HG02571 (cell line): ENCODE measurements around the gene CPEB4.

Experiments used
- ATAC-seq: cut with Tn5 transposase; IDR thresholded peaks from one replicate; pipeline ENCODE4 v1.9.1; 2021; ENCODE audit warnings: mild to moderate bottlenecking, moderate library complexity; ENCODE audit not compliant: unreplicated experiment

Gene CPEB4

DNA sequence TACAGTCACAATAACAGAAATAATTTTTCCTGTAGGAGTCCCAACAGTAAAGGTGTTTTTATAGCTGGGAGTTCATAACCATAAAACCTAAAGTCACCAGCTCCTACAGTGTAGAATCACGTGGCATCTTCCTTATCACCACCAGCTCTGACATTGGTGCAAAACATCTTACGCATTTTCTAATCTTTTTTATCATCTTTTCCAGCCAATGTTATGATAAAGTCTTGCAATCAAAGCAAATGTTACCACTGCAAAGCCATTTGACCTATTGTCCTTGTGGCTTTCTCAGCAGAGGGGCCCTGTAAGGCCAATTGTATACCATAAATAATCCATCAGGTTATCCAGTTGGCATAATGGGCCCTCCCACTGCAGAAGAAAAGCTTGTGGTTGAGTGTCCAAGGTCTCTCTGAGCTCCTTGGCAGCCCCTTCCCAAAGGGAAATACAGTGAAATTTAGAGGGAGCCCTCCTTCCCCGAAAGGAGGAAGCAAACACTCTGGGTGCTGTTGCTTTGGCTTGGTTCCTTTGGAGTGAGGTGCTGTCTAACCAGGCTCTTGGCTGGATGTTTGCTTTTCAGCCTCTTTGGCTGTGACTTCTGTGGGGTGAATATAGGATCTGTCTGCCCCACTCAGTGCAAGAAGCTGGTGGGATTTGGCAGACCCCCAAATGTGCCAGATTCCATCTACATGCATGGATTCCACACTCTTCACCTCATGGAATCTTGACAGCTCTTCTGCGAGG is 29.3 kb upstream of the CPEB4 start:
- ATAC-seq = no peak

DNA sequence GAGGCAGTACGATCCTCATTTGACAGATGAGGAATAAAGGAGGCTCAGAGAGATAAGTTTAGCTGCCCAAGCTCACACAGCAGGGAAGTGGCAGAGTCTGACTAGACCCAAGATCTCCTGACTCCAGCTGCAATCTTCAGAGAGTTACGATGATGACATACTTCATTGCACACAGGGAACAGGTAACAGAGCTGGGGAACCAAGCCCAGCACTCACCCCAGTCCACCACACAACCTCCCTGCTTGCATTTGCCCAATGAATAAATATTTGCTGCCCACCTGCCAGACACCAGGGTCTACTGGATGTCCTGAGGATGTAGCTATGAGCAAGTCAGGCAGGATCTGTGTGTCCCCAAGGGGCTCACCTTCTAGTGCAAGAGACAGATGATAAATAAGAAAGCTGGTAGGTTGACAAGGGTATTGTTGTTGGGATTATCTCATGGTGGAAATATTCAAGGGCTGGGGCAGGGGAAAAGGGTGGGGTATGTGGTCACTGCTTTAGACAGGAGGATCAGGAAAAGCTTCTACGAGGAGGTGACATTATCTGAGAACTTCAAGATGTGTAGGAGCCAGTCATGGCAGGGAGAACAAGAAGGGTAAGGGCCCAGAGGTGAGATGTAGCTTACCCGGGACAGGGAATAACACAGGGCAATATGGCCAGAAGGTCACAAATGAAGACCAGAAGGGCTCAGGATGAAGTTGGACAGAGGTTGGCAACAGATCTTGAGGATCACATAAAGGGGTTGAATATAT is 28.6 kb upstream of the CPEB4 start:
- no peak for ATAC-seq

DNA sequence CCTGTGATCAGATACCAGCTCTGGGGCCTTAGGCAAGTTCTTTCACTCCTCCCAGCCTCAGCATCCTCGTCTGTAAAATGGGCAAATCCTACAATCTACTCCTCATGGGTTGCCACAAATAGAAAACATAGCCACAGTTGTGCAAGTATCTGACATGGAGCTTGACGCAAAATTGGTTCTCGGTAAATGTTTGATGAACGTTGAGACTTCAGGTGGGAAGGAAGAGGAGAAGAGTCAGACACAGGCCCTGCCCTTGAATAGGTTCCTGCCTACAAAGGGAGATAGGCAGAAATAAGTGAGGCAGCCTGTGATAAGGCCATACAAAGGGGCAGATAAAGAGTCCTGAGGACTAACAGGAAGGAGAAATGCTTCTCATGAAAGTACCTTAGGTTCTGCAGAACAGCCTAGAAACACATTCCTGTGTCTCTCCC is 26.1 kb upstream of the CPEB4 start:
- ATAC-seq = no peak

DNA sequence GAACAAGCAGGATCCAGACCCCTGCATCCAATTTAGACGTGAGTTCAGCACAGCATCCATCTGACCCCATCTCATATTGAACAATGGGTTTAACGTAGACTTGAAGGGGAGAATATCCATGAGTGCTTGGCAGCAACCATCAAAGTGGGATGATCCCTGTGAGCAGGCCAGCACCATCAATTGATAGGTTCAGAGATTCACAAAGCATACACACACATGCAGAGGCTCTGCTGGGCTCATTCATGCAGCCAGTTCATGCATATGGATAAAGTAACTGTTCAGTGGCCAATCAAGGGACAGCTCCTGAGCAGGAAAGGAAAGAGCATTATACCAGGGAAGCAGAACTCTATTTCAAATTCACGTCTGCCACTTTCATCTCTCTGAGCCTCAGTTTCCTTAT is 24.8 kb upstream of the CPEB4 start:
- ATAC-seq = no peak

DNA sequence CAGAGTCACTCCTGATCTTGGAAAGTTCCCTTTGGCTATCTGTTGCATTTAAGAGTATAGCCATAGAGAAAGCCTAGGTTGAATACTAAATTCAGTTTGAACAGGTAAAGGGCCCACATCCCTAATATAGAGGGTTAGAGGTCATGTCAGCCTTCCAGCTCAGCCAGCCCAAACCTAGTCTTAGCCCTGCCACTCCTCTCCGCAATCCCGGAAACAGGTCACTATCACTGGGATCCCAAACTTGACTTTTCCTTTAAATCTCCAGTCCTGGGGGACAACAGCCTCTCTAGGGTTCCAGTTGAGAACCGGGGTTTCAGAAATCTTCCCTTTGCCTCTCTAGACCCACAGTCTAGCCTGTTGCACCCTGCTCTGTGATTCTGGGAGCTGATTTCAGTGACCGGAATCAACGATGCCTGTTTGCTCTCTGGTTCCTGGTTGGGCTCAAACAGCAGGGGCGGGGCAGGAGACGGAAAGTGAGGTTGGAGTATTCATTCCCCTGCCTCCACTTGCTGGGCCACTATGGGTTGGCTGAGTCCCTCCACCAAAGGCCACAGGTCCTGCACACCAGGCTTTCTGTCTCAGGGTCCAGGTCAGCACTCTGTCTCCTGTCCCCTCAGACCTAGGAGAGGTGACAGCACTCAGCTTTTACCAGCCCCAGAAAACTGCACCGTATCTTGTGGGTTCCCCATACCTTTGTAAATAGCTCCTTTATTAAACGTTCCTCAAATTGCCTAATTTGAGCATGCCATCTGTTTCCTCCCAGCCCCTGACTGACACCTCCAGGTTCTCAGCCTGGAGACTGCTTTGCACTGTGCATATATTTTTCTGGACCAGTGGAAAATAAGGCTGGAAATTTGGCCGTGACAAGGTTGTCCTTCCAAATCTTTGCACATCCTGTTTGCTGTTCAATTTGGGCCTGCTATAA is 23.8 kb upstream of the CPEB4 start:
- no peak for ATAC-seq

DNA sequence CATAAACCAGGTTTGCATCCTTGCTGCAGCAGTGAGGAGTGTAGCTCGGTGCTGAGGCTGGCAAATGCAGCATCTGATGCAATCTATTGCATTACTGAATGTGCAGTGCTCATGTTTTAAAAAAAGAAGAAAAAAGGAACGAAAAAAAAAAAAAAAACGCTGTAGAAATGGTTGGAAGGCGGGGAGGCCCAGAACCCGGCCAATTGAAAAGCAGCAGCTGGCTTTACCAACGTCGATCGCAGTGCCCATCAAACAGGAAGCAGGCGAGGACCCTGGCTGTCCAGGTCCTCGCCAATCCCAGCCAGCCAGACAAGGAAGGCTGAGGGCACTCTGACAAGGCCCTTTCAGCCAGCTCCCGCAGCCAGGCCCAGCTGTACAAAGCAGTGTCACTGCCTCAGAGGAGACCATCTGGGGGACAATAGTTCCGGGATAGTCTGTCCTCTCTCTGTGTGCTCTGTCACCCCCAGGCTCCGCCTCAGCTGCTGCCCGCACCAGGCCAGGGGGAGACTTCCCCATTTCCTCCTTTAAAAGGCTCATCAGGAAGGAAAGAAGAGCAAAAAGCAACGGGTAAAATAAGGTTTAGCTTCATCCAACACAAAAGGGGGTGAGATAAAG is 21.8 kb upstream of the CPEB4 start:
- ATAC-seq = no peak

DNA sequence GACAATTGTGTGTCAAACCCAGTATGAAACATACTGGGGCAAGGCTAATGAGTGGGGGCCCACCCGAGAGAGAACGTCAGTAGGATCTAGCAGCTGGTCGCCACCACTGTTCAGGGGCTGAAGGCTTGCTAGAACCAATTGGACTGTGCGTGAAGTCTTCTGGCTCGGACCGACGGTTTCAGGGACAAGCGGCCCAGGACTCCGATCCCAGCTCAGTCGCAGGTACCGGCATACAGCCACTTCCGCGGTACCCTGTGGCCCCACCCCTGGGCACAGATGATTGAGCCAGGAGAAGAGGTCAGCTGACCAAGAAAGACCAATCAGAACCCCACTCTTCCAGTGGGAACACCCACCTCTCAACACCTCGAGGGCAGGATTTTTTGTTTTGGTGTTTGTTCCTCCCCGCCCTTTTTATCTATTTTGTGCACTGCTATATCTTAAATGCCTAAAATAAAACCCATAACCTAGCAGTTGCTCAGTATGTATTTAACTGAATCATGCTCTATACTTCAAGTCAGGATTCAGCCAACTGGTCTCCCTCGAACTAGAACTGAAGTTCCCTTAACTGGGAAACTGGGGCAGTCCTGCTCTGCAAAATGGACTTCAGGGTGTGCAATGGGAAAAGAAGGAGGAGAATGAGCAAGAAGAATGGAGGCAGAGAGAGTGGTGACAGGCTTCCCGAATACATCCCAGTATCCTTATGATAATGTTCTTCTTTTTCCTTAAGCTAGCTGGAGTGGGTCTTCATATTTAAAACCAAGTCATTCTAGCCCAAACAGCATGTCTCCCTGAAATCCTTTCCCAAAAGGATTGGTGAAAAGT is 21.1 kb upstream of the CPEB4 start:
- ATAC-seq = no peak

DNA sequence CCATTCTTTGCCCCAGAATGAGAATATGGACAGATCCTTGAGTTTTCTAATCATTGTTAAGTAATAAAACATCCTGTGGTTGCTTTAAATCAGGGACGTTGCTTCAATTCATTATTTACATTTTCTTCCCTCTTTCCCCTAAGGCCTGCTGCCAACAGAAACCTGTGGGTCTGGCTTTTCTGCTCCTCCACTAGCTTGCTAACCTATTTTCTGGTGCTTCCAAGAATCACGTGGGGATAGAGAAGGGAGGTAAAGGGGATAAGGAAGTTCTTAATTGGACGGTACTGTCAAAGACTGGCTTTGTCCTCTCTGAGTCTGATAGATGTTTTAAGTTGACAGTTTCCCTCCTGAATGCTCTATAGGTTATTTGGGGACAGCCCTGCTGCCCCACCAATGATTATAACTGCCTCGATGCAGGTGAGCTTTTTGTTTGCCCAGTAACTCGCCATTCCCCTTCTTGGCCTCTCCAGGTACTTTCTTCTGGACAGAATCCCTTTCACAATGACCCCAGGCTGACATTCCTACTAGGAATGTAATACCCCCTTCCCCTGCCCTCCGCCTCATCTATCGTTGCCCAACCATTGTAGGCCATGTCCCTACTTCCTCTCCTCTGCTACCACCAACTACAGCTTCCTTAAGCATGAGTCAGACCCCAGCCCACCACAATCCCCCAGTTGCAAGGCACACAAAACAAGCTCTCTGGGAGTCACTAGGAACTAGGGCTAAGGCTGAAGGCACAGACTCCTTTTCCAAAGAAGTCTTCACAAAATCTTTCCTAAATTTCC is 19.9 kb upstream of the CPEB4 start:
- ATAC-seq = no peak

DNA sequence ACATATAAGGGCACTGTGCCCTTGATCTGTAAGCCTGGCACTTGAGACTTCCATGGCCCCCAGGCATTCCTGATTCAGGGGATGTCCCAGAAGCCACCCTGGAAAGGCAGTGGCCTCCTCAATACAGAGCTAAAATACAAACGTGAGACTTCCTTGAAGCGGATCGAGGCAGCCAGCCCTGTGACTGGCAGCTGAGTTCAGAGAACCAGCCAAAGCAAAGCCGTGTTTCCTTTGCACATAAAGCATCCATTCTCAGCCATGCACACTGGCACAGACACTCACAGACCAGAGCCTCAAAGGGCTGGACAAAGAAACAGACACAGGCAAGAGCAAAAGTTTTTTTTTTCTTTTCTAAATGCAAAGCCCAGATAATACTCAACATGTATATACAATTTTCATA is 18.8 kb upstream of the CPEB4 start:
- ATAC-seq = no peak

DNA sequence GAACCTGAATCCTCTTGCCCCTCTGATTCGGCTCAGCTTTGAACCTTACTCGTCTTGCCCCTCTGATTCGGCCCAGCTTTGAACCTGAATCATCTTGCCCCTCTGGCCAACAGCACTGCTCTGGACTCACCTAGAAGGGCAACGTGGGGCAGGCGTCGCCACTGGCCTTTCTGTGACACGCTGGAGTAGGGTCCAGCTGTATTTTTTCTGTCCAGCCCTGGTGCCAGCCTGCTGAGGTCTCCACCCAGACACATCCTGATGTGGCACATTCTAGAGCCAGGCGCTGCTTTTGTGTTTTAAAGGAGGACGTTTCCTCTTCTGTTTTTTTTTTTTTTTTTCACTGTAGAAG is 15.2 kb upstream of the CPEB4 start:
- ATAC-seq = no peak

DNA sequence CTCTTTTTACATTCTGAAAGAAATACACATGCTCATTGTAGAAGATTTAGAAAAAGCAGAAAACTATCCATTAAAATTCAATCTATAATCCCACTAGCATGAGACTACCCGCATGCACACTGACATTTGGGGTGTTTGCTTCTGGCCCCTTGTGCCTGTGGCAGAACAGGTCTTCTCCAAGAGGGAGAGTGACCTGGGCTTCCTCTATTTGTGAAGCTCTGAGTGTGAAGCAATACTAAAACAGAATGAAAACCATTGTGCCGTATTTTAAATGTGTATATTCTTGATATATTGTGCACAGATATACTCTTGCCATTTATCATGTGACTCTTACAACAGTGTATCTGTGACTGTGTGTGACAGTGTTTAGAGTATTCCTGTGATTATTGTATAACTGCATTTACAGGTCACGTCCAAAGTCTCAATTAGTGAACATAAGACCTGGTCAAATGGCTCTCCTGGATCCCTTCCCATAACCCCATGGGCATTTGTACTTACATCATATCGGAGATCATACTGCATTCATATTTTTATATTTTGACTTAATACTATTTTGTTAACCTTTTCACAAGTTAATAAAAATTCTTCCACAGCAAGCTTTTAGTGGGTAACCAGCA is 14.7 kb upstream of the CPEB4 start:
- no peak for ATAC-seq

DNA sequence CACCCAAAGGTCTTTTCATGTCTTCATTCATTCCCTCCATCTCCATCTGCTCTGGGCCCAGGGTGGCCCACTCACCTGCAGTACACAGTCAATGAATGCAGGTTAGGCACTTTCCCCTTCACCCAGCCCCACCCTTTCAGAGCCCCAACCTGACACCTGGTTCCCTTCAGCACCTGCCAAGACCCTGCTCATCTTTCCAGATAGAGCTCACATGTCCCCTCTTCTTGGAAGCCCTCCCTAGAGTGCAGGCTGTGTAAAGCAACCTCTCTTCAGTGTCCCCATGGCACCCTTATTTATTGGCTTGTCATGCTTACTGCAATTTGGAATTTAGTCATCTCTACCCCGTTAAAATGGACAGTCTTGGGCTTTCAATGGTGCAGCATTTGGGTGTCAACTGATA is 13.0 kb upstream of the CPEB4 start:
- ATAC-seq = no peak

DNA sequence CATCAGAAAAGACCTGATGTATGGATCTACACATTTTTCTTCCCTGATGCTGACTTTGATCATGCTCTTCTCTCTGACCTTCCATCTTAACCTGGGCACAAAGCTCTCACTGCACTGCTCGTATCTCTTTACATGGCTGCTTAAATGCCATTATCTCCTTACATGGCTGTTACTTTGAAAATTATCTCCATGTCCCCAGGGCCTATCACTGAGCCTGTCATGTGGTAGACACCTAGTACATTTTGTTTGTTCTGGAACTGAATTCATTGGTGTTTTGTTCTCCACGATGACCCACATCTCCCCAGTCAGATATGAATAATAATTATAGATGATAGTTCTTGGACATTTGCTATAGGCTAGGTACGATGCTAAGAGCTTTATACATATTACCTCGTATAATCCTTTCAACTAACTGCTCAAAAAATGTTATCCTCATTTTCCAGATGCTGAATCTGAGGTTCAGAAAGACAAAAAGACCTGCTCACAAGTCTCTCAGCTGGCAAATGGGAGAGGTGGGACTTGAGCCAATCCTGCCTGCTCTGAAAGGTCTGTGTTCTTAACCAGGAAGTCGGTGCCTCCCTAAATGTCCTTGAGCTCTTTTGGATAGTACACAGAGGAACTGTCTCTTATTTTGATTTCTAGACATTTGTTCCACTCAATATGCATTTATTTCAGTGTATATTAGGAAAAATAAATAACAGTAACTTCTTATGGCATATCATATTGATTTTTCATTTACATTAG is 9.8 kb upstream of the CPEB4 start:
- no peak for ATAC-seq

DNA sequence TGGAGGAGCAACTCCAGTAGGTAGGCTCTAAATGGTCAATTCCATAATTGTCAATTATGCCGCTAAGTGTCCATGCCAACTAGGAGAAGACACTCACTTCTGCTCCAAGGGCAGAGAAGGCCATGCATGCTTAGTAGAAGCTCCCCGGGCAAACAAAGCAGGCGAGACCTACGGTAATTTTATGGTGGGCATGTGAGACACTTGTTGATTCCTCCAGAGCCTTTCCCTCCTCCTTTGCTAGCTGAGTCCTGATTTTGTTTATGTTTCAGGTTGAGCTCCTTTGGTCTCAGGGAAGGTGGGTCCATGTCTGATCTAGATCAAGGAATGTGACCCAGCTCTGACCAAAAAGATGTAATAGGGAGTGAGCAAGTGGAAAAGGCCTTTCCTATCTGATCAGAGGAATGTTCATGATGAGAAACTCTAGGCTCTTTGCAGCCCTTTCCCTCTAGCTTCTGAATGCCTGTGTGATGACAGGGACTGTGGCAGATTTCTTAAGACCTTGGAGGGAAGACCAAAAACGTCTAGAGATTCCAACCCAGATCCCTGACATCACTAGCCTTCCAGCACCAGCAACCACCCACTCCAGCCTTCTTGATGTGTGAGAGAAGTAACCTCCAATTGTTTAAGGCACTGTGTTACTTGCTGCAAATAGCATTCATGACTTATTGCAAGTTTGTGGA is 7.7 kb upstream of the CPEB4 start:
- ATAC-seq = no peak

DNA sequence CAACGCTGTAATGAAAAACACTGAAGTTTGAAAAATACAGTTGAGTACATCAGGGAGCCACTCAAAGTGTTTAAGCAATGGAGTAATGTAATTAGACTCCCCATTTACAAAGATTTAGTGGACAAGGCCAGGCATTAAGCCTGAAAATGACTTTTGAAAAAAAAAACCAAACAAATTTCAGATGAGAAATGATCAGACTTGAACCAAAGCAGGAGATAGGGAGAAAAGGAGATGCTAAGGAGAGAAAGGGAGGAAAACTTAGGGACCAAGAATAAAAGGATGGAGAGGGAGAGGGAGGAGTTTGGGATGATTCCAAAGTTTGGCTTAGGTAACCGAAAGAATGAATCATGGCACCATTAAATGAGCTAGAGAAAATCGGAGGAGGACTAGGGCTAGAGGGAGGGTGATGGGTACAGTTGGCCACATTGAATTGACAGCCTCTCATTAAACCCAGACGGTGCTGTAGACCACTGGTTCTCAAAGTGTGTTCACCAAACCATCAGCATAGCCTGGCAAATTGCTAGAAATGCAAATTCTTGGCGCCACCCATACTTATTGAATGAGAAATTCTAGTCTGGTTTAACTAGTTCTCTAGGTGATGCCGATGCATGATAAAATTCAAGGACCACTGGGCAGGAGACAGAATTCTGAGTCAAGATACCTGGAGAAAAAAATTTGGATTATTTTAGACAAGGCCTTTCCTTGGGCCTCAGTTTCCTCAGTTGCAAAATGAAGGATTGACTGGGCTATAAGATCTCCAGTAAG is 6.2 kb upstream of the CPEB4 start:
- ATAC-seq = no peak

DNA sequence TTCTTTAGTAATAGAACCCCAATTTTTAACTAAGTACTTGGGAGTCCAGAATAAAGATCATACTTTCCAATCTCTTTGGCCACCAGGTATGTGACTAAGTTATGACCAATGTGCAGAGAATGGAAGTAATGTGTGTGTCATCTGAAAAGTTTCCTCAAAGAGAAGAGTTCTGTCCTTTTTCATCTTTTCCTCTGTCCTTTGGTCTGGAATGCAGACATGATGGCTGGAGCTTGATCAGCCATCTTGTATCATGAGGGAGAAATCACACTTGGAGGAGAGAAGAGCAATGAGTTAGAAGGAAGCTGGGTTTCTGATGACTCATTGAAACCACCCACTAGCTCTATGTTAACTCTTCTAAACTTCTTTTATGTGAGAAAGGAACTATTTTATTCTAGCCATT is 5.5 kb upstream of the CPEB4 start:
- no peak for ATAC-seq

DNA sequence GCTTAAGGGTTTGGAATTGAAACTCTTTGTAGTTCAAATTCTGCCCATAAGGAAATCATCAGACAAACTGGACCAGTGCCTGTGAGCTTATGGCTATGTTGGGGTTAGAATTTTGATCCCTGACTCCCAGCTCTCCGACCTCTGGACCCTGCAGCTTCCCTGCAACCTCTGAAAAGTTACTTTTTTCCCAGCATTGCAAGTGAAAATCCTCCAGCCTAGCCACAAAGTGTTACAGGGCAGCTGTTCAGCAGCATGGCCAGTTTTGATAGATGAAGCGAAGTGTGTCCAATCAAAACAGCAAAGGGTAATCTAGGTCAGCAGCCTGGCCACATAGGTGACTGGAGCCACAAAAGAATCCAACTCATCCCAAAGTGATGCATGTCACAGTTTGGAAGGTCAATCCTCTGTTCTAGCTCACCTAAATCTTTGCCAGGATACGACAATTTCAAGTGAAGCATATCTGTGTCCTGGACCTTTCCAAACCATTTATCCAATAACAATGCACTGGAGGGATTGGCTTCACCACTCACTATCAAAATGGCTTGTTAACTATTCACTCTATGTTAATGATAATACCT is 4.7 kb upstream of the CPEB4 start:
- ATAC-seq = no peak
